Keratinocyte (primary cell): ENCODE data around the gene TRAT1. TPM values are rescaled to one million over a fixed set of nuclear protein-coding genes. Genes with fewer than 3 reads are reported as not detected.

Experiments used
- DNase-seq: peaks from one replicate; pipeline ENCODE4 v3.0.0-alpha.2; 2011; ENCODE audit warnings: low read depth, missing footprints, low spot score
- FAIRE-seq: peaks from 2 replicates; lab custom pipeline; 2011; peaks lifted over from hg19 to GRCh38; lab: Jason Lieb, UNC
- H2AFZ ChIP-seq: 2 replicates; pipeline ENCODE4 v1.6.0; 2012; ENCODE audit warnings: low read length, control low read depth, inconsistent platforms; ENCODE audit not compliant: control insufficient read depth
- H3K27ac ChIP-seq: 2 replicates; pipeline ENCODE4 v1.5.1; 2011; ENCODE audit warnings: low read length; ENCODE audit not compliant: control insufficient read depth, insufficient read depth
- H3K27me3 ChIP-seq: 3 replicates; pipeline ENCODE4 v1.6.0; 2011; ENCODE audit warnings: low read length; ENCODE audit not compliant: control insufficient read depth, insufficient read depth; ENCODE audit errors: extremely low read depth
- H3K36me3 ChIP-seq, 2 experiments: 2 replicates in 1 of 2; 3 replicates in 1 of 2; pipeline ENCODE4 v1.5.1; 2011; ENCODE audit warnings: low read length in 2 of 2, mild to moderate bottlenecking in 1 of 2; ENCODE audit not compliant: control insufficient read depth in 2 of 2, insufficient read depth in 2 of 2; ENCODE audit errors: extremely low read depth in 1 of 2
- H3K4me1 ChIP-seq: 3 replicates; pipeline ENCODE4 v1.5.1; 2011; ENCODE audit warnings: low read length; ENCODE audit not compliant: control insufficient read depth, insufficient read depth; ENCODE audit errors: extremely low read depth
- H3K4me2 ChIP-seq: 3 replicates; pipeline ENCODE4 v1.6.0; 2011; ENCODE audit warnings: low read depth, low read length; ENCODE audit not compliant: control insufficient read depth, insufficient read depth; ENCODE audit errors: extremely low read depth
- H3K4me3 ChIP-seq, 3 experiments: fragments of 200-600 bp in 1 of 3; sonication (generic) in 1 of 3; 2 replicates in 2 of 3; 3 replicates in 1 of 3; pipeline ENCODE4 v1.5.1; 2011 to 2016; ENCODE audit warnings: low read length in 3 of 3, mild to moderate bottlenecking in 3 of 3, control low read depth in 2 of 3, inconsistent platforms in 1 of 3, low read depth in 1 of 3, mixed read lengths in 1 of 3, mixed run types in 1 of 3, moderate library complexity in 1 of 3; ENCODE audit not compliant: control insufficient read depth in 2 of 3, insufficient read depth in 2 of 3; ENCODE audit errors: extremely low read depth in 1 of 3
- H3K79me2 ChIP-seq: 2 replicates; pipeline ENCODE4 v1.6.0; 2012; ENCODE audit warnings: low read length; ENCODE audit not compliant: control insufficient read depth, insufficient read depth
- H3K9ac ChIP-seq: 3 replicates; pipeline ENCODE4 v1.6.0; 2011; ENCODE audit warnings: low read length; ENCODE audit not compliant: control insufficient read depth, insufficient read depth; ENCODE audit errors: extremely low read depth
- H3K9me1 ChIP-seq: 3 replicates; pipeline ENCODE4 v1.6.0; 2011; ENCODE audit warnings: low read length; ENCODE audit not compliant: control insufficient read depth, insufficient read depth; ENCODE audit errors: extremely low read depth
- H3K9me3 ChIP-seq: 2 replicates; pipeline ENCODE4 v1.5.1; 2012; ENCODE audit warnings: low read depth, low read length; ENCODE audit not compliant: control insufficient read depth
- H4K20me1 ChIP-seq: 3 replicates; pipeline ENCODE4 v1.6.0; 2011; ENCODE audit warnings: low read length; ENCODE audit not compliant: control insufficient read depth, insufficient read depth; ENCODE audit errors: extremely low read depth
- EZH2 ChIP-seq: IDR thresholded peaks from one replicate; pipeline ENCODE4 v1.6.1; 2012; ENCODE audit warnings: inconsistent platforms, mild to moderate bottlenecking, low read length, moderate library complexity
- dilution Hi-C: fragments of 300-500 bp; cut with MboI; formaldehyde crosslinking; loops from one replicate; pipeline ENCODE4 v1.7.0; 2020; ENCODE audit warnings: low sequenced_read_pairs; ENCODE audit not compliant: extremely low pct_ligation_motif_present
- polyA minus RNA-seq, 3 experiments: library from RNA; depleted of rRNA, polyadenylated mRNA; stranded (reverse); fragments of >200 nt; gene quantifications; 1 replicate in 1 of 3; 2 replicates in 1 of 3; 3 replicates in 1 of 3; pipeline ENCODE4 v1.2.3, GENCODE V29; 2011
- polyA plus RNA-seq, 5 experiments: library from polyadenylated mRNA; depleted of rRNA in 3 of 5; stranded (reverse) in 3 of 5; stranded (forward) in 1 of 5; unstranded in 1 of 5; fragments of >200 nt; gene quantifications; 1 replicate in 1 of 5; 2 replicates in 3 of 5; 3 replicates in 1 of 5; pipeline versions ENCODE4 v1.2.1 to v1.2.3, GENCODE V29; 2011 to 2012; ENCODE audit warnings: missing spikeins in 2 of 5, low read depth in 1 of 5, low replicate concordance in 1 of 5
- TF ChIP-seq, protein P1 (sequence below), 3 experiments: IDR thresholded peaks in 1 of 3; conservative IDR thresholded peaks in 1 of 3; optimal IDR thresholded peaks in 1 of 3; 2 replicates in 2 of 3; 3 replicates in 1 of 3; pipeline versions ENCODE3 to v1.5.1; 2011; ENCODE audit warnings: low read length in 3 of 3, mild to moderate bottlenecking in 3 of 3, moderate library complexity in 2 of 3, control low read depth in 1 of 3, inconsistent platforms in 1 of 3; ENCODE audit not compliant: insufficient read depth in 2 of 3; ENCODE audit errors: extremely low read depth in 1 of 3

The TRAT1 gene, protein sequence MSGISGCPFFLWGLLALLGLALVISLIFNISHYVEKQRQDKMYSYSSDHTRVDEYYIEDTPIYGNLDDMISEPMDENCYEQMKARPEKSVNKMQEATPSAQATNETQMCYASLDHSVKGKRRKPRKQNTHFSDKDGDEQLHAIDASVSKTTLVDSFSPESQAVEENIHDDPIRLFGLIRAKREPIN
- not detected in 3 replicates for polyA plus RNA-seq
- not detected for polyA plus RNA-seq (2011; ENCODE audit: low read depth)
- polyA plus RNA-seq (2011; cell fraction: cytosol; rRNA removed): not detected in 2 replicates
- not detected in 2 replicates for polyA plus RNA-seq (2011; cell fraction: nucleus; rRNA removed)
- polyA plus RNA-seq (2012; ENCODE audit: low replicate concordance): not detected in 2 replicates
- polyA minus RNA-seq: not detected in 3 replicates
- polyA minus RNA-seq (2011; cell fraction: cytosol; rRNA and poly(A)+ RNA removed): not detected
- polyA minus RNA-seq (2011; cell fraction: nucleus; rRNA and poly(A)+ RNA removed): not detected in 2 replicates

DNA sequence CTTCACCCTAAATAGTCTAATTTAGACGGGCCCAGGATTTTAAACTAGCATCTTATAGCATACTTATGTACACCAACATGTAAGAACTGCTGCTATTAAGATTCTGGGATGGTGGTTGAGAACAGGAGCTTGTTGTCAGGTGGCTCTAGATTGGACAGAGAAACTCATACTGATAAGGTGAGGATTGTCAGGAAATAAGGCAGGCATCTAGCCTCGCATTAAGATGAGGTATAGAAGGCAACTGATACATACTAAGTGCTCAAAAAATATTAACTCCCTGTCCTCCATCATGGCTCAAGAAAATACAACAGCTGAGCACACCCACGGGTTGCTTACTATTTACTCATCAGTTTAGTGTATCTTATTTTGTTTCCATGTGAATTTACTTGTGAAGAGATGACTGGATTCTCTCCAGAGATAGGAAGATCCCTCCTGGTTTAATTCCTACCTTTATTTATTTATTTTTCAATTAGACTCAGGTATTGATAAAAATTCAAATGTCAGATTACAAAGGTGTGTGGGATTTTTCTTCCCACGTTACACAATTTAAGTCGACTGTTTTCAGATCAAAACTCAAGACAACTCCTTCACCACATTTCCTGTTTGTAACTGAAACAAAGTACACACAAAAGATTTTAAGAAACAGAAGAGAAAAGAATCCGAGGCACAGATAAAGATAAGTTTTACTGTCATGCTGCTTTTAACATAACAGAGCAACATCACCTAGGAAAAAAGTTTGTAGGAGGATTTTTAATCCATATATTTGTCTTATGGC lies at the start of gene TRAT1:
Gene TRAT1 (plus strand): TSS at position 664 of the 775 bp plus-strand sequence. CDS start 142 bp downstream, outside the sequence.
- no peak within 1 kb of the TSS for H3K27ac ChIP-seq
- H3K9me3 ChIP-seq: no peaks in the 10 kb centered on the region
- no peak within 1 kb of the TSS for H3K9ac ChIP-seq
- no peak within 1 kb of the TSS for H3K4me3 ChIP-seq
- TF ChIP-seq EZH2: no peak
- TF ChIP-seq, protein P1, sequence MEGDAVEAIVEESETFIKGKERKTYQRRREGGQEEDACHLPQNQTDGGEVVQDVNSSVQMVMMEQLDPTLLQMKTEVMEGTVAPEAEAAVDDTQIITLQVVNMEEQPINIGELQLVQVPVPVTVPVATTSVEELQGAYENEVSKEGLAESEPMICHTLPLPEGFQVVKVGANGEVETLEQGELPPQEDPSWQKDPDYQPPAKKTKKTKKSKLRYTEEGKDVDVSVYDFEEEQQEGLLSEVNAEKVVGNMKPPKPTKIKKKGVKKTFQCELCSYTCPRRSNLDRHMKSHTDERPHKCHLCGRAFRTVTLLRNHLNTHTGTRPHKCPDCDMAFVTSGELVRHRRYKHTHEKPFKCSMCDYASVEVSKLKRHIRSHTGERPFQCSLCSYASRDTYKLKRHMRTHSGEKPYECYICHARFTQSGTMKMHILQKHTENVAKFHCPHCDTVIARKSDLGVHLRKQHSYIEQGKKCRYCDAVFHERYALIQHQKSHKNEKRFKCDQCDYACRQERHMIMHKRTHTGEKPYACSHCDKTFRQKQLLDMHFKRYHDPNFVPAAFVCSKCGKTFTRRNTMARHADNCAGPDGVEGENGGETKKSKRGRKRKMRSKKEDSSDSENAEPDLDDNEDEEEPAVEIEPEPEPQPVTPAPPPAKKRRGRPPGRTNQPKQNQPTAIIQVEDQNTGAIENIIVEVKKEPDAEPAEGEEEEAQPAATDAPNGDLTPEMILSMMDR (optimal IDR thresholded peaks at IDR 0.05 in 1 of 3, IDR thresholded peaks at IDR 0.05 in 1 of 3, conservative IDR thresholded peaks at IDR 0.05 in 1 of 3; ENCODE audit: extremely low read depth in 1 of 3, insufficient read depth in 2 of 3, low read length in 3 of 3): no peak
- no peaks in the 10 kb centered on the region for H4K20me1 ChIP-seq
- no peaks in the 10 kb centered on the region for H3K36me3 ChIP-seq
- H3K79me2 ChIP-seq: no peaks in the 10 kb centered on the region
- no peaks in the 10 kb centered on the region for H3K27me3 ChIP-seq
- no peaks in the 10 kb centered on the region for H3K4me1 ChIP-seq
- H2AFZ ChIP-seq: no peak within 1 kb of the TSS
- DNase-seq (no peak), FAIRE-seq (no peak)
- no peak within 1 kb of the TSS for H3K4me2 ChIP-seq
- dilution Hi-C loops: no loop called here
- no peaks in the 10 kb centered on the region for H3K9me1 ChIP-seq

DNA sequence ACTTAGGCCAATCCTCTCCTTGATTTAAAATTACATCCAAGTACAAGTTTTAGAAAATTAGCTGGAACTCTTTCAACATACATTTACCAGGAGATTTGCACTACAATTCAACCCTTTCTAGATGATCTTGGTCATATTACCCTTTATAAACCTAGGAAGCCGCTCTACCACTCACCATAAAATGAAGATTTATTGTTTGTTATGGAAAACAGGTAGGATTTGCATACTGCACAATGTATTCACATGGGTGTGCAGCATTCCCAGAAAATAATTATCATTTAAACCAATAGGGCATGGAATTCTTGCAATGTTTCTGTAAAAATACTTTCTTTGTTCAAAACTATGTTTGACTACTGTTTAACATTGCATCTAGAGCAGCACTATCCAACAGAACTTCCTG lies 46.9 kb upstream of the TRAT1 start:
- dilution Hi-C loops: no loop called here
- Histone ChIP-seq H3K79me2 (no peaks in the 10 kb centered on the region), H3K36me3 (no peaks in the 10 kb centered on the region), H3K9ac (no peak overlapping the region), H3K4me1 (no peaks in the 10 kb centered on the region), H2AFZ (no peak overlapping the region), H3K4me3 (no peak overlapping the region), H3K27me3 (no peaks in the 10 kb centered on the region), H3K9me1 (no peaks in the 10 kb centered on the region), H3K27ac (no peak overlapping the region), H3K9me3 (no peaks in the 10 kb centered on the region), H3K4me2 (no peak overlapping the region), H4K20me1 (no peaks in the 10 kb centered on the region)
- no peak for FAIRE-seq
- no peak for TF ChIP-seq EZH2
- TF ChIP-seq, protein P1 (optimal IDR thresholded peaks at IDR 0.05 in 1 of 3, IDR thresholded peaks at IDR 0.05 in 1 of 3, conservative IDR thresholded peaks at IDR 0.05 in 1 of 3; ENCODE audit: extremely low read depth in 1 of 3, insufficient read depth in 2 of 3, low read length in 3 of 3): no peak
- DNase-seq: no peak
